Kidney (tissue), 14 donors: Measurements from ENCODE around the gene PKNOX2. TPM values are rescaled to one million over a fixed set of nuclear protein-coding genes. Genes with fewer than 3 reads are reported as not detected.

Experiments used
- DNase-seq, 5 donors: peaks; one replicate each; pipeline ENCODE4 v3.0.0-alpha.2; 2013 to 2020
- FAIRE-seq: peaks from 2 replicates; lab custom pipeline; 2012; peaks lifted over from hg19 to GRCh38; lab: Jason Lieb, UNC
- H3K27ac ChIP-seq, 2 donors: one replicate each; pipeline ENCODE4 v1.7.0; 2013; ENCODE audit warnings: low read depth in 2 of 2, low read length in 2 of 2, inconsistent platforms in 1 of 2
- H3K27me3 ChIP-seq: one replicate; pipeline ENCODE4 v1.7.1; 2013; ENCODE audit warnings: low read length, inconsistent platforms; ENCODE audit not compliant: control insufficient read depth, insufficient read depth
- H3K36me3 ChIP-seq, 3 donors: one replicate each; pipeline versions ENCODE4 v1.7.0 to v1.7.1; 2013; ENCODE audit warnings: low read length in 3 of 3, control low read depth in 1 of 3, inconsistent platforms in 1 of 3; ENCODE audit not compliant: insufficient read depth in 3 of 3, control insufficient read depth in 2 of 3
- H3K4me1 ChIP-seq, 3 donors: one replicate each; pipeline versions ENCODE4 v1.7.0 to v1.7.1; 2013; ENCODE audit warnings: low read length in 3 of 3, inconsistent platforms in 1 of 3, low read depth in 1 of 3; ENCODE audit not compliant: control insufficient read depth in 2 of 3, insufficient read depth in 2 of 3
- H3K4me3 ChIP-seq, 3 donors: one replicate each; pipeline versions ENCODE4 v1.7.0 to v1.8.1; 2013; ENCODE audit warnings: low read length in 3 of 3, control low read depth in 1 of 3, inconsistent platforms in 1 of 3
- H3K9ac ChIP-seq, 3 donors: one replicate each; pipeline versions ENCODE4 v1.7.0 to v1.7.1; 2013; ENCODE audit warnings: low read length in 3 of 3, control low read depth in 1 of 3, inconsistent platforms in 1 of 3
- H3K9me3 ChIP-seq, 3 donors: one replicate each; pipeline versions ENCODE4 v1.7.0 to v1.7.1; 2013; ENCODE audit warnings: low read length in 3 of 3, control low read depth in 1 of 3, inconsistent platforms in 1 of 3; ENCODE audit not compliant: control insufficient read depth in 2 of 3, insufficient read depth in 1 of 3
- intact Hi-C: fragments of 100-400 bp; cut with DNase I; formaldehyde crosslinking; loops from one replicate; pipeline ENCODE4 v1.11.1; 2022
- polyA plus RNA-seq: library from polyadenylated mRNA; stranded (reverse); fragments of 350-450 nt; fragmentation: Illumina TruSeq; extraction: RNeasy Lipid Tissue Mini Kit (QIAGEN cat#74804); gene quantifications from one replicate; pipeline ENCODE4 v1.2.3, GENCODE V29; 2014; ENCODE audit warnings: low read depth, low replicate concordance; ENCODE audit not compliant: insufficient read depth
- total RNA-seq: library from RNA; stranded (reverse); fragmentation: NEBNext Ultra II Directional; extraction: Animal tissue kit (Norgen Biotek cat#: 25700); gene quantifications from one replicate; pipeline ENCODE4 v1.2.1, GENCODE V29; 2021
- TF ChIP-seq, protein P1 (sequence below): IDR thresholded peaks from 3 replicates; pipeline ENCODE4 v1.5.1; 2012; ENCODE audit warnings: mild to moderate bottlenecking, moderate library complexity, borderline replicate concordance; ENCODE audit not compliant: insufficient read depth; ENCODE audit errors: extremely low read depth
- donor health status: control.
- donor health status: control.
- donor health status: control.
- donor health status: control.
- donor health status: control.
- donor health status: DM: yes; HTN: yes; CAD: no.
- donor health status: Normal renal cell carcinoma (clear cell type).

The PKNOX2 gene
- total and polyA plus RNA-seq, 2 donors from 2014 or later, result 1.5 to 6.0 TPM

DNA sequence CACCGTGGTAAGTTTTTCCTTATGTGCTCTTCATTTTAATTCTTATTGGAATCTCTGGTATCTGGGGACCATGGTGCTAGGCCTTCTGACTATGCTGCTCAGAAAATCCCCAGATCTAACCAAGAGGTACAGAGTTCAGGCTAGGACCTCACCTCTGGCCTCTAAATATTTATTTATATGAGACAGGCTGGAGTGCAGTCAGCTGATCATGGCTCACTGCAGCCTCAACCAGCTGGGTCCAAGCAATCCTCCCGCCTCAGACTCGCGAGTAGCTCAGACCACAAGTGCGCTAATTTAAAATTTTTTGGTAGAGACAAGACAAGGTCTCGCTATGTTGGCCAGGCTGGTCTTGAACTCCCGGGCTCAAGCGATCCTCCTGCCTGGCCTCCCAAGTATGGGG lies 38.4 kb downstream of the PKNOX2 start:
- FAIRE-seq (no peak), DNase-seq (peak in 1 of 5 donors; percentile 33)
- no peaks in the 10 kb centered on the region for H3K36me3 ChIP-seq
- no peak overlapping the region for H3K27ac ChIP-seq
- H3K27me3 ChIP-seq, result no peaks in the 10 kb centered on the region
- TF ChIP-seq, protein P1, sequence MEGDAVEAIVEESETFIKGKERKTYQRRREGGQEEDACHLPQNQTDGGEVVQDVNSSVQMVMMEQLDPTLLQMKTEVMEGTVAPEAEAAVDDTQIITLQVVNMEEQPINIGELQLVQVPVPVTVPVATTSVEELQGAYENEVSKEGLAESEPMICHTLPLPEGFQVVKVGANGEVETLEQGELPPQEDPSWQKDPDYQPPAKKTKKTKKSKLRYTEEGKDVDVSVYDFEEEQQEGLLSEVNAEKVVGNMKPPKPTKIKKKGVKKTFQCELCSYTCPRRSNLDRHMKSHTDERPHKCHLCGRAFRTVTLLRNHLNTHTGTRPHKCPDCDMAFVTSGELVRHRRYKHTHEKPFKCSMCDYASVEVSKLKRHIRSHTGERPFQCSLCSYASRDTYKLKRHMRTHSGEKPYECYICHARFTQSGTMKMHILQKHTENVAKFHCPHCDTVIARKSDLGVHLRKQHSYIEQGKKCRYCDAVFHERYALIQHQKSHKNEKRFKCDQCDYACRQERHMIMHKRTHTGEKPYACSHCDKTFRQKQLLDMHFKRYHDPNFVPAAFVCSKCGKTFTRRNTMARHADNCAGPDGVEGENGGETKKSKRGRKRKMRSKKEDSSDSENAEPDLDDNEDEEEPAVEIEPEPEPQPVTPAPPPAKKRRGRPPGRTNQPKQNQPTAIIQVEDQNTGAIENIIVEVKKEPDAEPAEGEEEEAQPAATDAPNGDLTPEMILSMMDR, result no peak
- no peak overlapping the region for H3K9ac ChIP-seq
- no peaks in the 10 kb centered on the region for H3K9me3 ChIP-seq
- H3K4me1 ChIP-seq, result peaks cover 5 to 7% (median 5%) of the 10 kb centered on the region in 3 donors
- intact Hi-C loops, result no loop called here
- no peak overlapping the region for H3K4me3 ChIP-seq

DNA sequence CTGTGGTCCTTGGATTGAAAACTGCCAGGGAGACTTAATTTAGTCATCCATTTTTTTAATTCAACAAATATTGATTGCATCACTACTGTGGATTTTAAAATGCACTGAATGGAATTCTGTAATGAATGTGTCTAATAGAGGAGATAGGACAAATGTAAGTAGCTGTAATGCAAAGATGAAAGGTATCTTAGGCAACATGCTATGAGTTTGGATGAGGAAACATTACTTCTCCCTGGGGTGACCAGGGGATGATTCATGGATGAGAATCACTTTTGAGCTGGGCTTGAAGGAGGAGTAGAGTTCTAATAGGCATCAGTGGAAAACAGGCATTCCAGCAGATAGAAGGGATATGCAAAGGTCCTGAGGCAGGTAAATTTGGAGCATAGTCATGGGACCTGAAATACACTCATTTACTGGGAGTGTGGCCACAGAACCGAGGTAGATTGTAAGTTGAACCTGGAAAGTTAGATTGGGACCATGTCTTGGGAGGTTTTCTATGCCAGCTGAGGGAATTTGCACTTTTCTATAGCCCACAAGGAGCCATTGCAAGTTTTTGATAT lies 43.4 kb downstream of the PKNOX2 start:
- TF ChIP-seq, protein P1, result no peak
- intact Hi-C loops, result no loop called here
- FAIRE-seq (no peak), DNase-seq (no peak)
- no peaks in the 10 kb centered on the region for H3K27me3 ChIP-seq
- no peak overlapping the region for H3K27ac ChIP-seq
- no peak overlapping the region for H3K9ac ChIP-seq
- H3K36me3 ChIP-seq, result no peaks in the 10 kb centered on the region
- H3K4me1 ChIP-seq, result peaks cover 0 to 2% (median 0%) of the 10 kb centered on the region in 3 donors
- no peaks in the 10 kb centered on the region for H3K9me3 ChIP-seq
- no peak overlapping the region for H3K4me3 ChIP-seq

DNA sequence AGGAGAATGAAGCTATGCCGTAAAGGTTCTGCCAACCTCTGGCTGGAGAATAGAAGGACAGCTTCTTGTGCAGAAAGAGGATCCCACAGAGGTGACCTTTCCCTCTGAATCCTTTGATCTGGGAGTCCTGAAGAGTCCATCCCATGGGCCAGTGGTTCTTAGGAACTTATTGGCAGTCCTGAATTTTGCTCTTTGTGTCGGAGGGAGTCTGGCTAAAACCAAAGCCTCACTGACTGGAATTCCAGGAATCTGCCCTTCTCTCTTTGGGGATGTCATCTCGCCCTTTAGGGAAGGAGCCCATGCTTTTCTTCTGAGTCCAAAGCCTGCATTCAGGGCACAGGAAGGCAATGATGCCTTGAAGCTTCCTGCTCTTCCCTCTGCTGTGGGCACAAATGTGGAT lies 45.5 kb downstream of the PKNOX2 start:
- TF ChIP-seq, protein P1, result no peak
- no peaks in the 10 kb centered on the region for H3K27me3 ChIP-seq
- DNase-seq (peak in 2 of 5 donors; percentile 23 to 56), FAIRE-seq (no peak)
- H3K4me1 ChIP-seq, result peaks cover 0 to 3% (median under 1%) of the 10 kb centered on the region in 3 donors
- intact Hi-C loops, result loop anchor here (10.0 kb wide), 1 partner anchor 45 kb away; the partner anchor contains the start of gene PKNOX2
- no peak overlapping the region for H3K9ac ChIP-seq
- no peak overlapping the region for H3K4me3 ChIP-seq
- H3K9me3 ChIP-seq, result no peaks in the 10 kb centered on the region
- H3K36me3 ChIP-seq, result no peaks in the 10 kb centered on the region
- H3K27ac ChIP-seq, result no peak overlapping the region
